GM18867 (cell line): ENCODE measurements around the gene USP48.
"Not testable (repeated sequence)": the region's sequence is repeated elsewhere in the genome, so short reads cannot be mapped to it uniquely, and the experiment has no call there.

Source experiments
- ATAC-seq: cut with Tn5 transposase; IDR thresholded peaks from one replicate; pipeline ENCODE4 v1.9.1; 2021; ENCODE audit warnings: mild to moderate bottlenecking, moderate library complexity; ENCODE audit not compliant: unreplicated experiment

The USP48 gene

DNA sequence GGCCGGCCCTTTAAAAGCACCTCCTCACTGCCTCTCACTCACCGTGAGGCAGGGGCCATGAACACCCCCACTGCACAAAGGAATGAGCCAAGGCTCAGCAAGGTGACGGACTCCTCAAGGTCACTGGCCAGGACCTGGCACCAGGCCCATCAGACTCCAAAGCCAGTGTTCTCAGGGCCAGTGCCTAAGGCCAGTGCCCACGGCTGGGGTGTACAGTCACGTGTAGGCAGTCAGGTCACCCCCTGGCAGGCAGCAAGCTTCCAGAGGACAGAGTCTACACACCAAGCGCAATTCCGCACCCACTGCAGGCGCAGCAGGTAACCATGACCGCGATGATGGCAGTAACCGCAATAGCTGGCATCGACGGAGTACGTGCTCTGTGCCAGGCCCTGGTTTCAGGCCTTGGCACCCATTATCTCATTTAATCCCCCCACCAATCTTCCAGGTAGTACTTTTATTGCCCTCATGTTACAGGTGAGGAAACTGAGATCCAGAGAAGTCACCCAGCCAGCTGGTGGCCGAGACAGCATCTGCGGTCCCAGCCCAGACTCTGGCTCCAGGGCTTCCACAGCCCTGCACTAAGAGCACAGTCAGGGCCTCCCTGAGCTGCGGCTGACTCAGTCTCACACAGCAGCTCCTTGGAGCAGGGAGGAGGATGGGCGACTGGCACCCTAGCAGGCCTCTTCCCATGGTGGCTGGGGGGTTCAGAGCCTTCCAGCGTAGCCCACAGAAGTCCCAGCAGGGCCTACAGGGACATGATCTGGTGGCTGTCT, 140.8 kb downstream of the USP48 start:
- ATAC-seq = no peak

DNA sequence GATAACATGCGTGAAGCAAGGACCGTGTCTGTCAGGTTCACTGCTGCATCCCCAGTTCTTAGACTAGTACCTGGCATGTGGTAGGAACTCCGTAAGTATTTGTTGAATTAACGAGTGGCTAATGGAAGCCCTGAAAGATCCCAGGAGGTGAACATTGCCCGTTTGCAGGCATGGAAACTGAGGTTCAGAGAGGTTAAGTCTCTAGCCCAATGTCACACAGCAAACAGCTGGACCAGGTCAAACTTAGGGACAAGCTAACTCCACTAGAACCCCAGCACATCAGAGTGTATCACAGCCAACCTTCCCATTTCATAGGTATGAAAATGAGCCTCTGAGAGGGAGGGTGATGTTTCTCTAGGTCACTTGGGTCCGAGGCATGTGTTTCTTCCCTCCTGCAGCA, 141.4 kb downstream of the USP48 start:
- ATAC-seq = no peak

DNA sequence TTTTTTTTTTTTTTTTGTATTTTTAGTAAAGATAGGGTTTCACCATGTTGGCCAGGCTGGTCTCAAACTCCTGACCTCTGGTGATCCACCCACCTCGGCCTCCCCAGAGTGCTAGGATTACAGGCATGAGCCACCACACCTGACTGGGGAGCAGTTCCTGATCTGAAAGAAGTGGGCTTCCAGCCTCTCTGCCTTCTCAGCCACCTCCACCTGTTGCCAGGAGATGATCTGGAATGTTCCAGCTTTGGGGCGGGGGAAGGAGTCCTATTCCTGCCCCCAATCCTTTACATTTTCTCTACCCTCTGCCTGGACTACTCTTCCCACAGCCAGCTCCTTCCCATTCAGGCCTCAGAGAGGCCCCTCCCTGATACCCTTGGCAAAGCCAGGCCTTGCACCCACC, 141.9 kb downstream of the USP48 start:
- no peak for ATAC-seq

DNA sequence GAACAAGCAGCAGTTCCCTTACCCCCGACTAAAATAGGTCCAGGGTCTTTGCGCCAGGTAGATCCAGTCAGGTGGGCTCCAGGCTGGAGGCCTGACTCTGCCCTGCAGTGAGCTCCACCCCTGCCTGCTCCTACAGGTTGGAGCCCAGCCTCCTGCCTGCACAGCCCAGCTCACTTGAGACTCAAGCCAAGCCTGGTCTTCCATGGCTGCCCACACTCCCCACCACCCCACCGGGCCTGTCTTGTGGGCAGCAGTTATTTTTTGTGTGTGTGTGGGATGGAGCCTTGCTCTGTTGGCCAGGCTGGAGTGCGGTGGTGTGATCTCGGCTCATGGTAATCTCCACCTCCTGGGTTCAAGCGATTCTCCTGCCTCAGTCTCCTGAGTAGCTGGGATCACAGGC, 142.3 kb downstream of the USP48 start:
- no peak for ATAC-seq

DNA sequence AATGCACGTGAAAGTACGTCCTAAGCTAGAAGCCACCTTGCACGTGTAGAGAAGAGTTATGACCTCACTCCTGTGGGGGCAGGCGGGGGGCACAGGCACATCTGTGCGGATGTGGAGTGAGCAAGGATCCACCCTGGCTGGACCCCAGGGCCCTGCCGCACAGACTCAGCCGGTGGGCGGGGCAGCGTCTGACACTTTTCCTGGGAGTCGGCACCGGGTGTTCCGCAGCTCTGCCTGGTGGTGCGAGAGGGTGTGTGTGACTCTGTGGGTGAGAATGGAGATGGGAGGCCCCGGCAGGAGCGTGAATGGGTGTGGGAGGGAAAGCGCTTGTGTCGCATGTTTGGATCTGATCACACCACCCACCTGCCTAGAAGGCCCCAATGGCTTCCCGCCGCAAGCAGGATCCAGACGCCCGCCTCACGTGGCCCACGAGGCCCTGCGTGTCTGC, 143.3 kb downstream of the USP48 start:
- no peak for ATAC-seq

DNA sequence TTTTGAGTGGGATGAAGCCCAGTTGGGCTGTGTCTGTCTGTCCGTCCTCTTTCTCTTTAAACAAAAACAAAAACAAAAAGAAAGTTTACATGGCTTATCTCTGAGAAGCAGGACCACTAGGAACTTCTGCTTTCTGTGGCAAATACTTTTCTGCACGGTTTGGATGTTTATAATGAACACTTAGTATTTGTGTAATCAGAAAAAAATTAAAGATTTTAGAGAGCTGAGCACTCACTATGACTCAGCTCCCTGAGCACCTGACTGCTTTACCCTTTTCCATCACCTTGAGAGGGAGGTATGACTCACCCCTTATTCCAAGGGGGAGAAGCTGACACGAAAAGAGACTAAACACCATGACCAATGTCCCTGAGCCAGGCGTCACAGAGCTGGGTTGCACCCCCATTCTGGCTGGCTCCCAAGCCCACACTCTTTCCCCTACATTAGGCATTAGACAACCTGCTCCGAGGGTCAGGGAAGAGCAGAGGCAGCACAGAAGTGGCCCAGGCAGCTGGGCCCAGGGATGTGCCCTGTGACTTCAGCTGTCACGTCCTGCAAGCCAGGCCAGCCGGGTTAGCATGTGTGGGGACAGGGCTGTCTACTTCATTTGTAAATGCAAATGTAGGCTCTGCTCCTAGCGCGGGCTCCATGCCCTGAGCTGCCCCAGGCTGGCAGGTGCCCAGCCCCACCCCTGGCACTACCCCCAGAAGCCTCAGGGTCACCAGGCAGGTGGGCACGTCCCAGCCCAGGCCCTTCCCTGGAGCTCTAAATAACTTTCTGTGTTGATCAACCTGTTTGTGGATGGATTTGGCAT, 144.2 kb downstream of the USP48 start:
- no peak for ATAC-seq

DNA sequence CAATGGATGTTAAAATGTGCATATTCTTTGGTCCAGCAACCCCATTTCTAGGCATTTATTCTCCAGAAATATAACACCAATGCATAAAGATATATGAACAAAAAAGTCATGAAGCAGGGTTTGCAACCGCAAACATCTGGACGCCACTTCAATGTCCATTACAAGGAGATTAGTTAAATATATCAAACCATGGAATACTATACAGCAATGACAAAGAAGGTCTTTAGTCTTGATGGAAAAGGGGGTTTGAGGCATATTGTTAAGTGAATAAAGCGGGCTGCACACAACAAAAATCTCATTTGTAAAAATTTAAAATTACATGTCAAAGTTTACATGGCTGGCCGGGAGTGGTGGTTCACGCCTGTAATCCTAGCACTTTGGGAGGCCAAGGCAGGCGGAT, 145.4 kb downstream of the USP48 start:
- ATAC-seq = no peak

DNA sequence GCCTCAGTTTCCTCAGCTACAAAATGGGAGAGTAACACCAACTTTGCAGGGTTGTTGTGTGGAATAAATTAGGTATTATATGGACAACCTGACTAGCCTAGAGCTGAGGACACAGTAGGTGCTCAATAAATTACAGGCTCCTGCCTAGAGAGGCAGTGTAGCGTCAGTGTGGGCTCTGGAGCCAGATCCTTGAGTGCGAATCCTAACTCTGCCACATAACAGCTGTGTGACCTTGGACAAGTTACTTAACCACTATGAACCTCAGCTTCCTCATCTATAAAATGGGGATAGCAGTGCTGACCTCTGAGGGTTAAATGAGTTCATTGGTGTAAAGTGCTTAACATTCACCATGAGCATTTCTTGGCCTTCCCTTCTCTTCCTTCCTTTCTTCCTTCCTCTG, 146.9 kb downstream of the USP48 start:
- no peak for ATAC-seq

DNA sequence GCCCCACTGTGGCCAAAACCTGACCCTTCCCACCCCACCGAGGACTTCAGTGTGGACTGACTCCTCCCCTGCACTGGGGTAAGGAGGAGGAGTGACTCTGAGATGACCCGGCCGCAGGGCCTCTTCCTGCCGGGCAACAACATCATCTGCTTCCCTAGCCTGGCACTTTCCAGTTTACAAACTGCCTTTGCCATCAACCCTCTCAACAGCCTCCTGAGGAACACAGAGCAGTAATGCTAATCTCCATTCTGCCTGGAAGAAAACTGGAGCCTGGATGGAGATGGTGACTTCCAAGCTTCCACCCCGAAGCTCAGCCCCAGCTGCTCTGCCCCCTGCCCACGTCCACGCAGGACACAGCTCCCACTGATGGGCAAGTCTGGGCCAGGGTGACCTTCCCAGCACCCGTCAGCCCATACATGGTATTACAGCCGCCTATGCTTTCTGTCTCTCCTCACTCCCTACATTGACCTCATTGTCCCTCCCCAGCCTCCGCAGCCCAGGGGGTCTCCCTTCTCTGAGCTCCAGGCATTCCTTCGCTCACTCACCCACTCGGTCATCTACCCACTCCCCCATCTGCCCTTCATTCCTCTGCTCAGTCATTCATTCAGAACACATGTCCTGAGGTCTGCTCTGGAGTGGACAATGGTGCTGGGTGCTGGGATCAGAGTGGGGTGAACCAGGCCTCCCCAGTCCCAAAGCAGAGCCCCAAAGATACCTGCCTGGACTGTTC, 148.0 kb downstream of the USP48 start:
- ATAC-seq = no peak

DNA sequence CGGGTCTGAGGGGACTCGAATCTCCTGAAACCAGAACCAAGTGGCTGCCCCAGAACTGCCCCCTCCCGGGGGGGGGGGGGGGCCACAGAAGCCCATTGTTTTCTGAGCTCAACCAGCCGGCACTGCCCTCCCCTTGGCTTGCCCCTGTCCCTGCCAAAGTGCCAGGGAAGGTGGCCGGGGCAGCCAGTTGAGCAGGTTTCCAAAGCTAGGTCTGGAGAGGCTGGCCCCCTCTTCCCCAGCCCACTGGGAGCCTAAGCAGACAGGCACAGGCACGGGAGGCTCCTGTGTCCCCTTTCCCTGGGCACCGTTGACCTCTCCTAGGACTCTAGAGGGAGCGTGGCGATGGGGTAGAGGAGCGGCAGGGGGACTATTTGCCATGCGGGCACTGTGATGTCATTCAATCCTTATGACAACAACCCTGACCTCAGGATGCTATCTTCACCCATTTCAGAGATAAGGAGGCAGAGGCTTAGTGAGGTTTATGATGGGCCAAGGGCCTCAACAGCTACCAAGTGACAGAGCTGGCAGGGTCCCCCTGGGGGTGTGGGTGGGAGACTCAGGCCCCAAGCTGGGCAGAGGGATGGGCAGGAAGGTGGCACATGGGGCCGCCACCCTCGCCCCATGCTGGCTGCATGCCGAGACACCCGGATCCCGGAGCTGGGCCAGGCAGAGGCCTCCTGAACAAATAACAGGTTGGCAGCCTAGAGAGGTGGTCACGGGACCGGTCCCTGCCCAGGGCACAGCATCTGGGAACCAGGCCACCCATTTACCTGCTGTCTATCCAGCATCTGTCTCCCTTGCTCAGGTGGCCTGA, 148.8 kb downstream of the USP48 start:
- ATAC-seq = no peak

DNA sequence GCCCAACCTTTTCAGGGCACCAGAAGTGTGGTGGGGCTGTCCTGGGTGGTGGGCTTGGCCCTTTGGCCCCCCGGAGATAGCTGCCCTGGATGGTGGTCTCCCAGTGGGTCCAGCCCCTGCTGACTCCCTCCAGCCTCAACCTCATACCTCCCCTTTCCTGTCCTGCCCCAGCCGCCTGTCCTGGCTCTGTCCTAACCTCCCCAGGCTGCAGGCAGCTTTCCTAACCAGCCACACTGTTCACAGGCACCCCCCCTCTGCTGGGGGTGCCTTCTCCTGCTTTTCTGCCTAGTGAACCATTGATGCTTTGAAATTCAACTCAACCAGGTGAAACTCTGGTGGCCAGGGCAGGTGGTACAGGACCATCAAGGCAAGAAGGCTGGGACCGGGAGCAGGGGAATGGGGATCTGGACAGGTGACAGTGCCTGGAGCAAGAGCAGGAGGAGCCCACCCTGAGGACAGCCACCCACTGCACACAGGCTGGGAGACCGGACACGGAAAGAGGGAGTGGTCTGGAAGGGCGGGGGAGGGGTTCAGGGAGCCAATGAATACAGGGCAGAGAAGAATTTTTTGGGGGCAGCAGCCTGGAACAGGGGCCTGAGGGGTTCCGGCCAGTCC, 149.7 kb downstream of the USP48 start:
- no peak for ATAC-seq

DNA sequence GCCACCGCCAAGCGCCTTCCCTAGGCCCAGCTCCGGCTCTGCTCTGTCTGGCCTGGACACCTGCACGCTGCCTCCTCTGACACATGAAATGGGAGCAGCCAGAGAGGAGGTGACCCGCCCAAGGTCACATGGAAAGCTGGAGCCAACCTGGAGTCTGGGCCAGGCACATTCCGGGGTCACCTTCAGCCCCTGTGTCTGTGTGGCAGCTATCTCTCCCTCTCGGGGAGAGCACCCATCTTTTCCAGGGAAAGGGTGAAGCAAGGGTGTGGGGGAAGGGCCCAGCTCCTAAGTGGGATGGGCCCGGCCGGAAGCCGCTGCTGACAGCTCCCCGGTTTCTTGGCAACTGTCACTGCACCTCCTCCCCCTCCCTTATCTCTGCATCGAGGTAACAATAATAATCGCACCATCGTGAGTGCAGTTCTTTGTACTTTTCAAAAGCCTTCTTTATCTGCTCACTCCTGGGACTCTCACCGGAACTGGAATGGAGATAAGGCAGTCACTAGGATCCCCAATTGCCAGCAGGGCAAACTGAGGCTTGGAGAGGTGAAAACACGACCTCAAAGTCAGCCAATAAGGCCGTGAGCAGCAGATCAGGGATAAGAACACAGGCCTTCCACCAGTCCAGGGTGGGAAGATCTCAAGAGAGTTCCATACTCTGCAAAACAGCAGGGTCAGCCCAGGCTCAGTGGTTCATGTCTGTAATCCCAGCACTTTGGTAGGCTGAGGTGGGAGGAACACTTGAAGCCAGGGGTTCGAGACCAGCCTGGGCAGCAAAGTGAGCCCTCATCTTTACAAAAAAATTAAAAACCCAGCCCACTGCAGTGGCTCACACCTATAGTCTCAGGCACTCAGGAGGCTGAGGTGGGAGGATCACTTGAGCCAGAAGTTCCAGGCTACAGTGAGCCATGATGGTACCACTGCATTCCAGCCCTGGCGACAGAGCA, 150.7 kb downstream of the USP48 start:
- no peak for ATAC-seq

DNA sequence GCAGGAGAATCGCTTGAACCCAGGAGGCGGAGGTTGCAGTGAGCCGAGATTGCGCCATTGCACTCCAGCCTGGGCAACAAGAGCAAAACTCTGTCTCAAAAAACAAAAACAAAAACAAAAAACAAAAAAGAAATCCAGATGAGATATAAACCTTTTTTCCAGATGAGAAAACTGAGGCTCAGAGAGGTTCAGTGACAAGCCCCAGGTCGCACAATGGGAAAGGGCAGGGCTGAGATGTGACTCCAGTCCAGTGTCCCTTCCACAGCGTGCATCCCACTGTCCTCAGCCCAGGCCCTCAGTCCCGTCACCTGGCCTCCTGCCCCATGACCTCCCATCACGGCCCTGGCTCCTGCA, 151.4 kb downstream of the USP48 start:
- ATAC-seq = not testable (repeated sequence)

DNA sequence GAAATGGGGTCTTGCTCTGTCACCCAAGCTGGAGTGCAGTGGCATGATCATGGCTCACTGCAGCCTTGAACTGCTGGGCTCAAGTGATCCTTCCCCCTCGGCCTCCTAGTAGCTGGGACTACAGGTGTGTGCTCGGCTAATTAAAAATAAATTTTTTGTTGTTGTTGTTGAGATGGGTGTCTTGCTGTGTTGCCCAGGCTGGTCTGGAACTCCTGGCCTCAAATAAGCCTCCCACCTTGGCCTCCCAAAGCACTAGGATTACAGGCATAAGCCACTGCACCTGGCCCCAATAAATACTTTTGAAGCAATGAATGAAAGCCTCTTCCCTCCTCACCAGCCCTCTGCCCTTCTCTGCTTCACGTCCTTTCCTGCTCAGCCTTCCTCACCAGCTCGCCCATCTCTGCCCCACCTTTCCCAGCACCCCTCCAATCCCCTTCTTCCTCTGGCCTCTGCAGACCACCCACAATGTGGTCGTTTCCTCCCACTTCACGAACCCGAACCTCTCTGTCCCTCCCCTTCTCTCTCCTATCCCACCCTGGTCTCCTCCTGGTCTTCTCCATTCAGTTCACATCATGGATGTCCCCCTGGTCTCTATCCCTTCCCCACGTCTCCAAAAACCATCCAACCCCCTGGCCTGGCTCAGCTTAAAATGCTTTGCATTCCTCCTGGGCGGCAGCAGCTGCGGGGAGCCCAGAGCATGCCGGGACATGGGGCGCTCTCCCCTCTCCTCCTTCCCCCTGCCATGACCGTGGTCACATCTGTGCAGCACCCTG, 152.2 kb downstream of the USP48 start:
- no peak for ATAC-seq

DNA sequence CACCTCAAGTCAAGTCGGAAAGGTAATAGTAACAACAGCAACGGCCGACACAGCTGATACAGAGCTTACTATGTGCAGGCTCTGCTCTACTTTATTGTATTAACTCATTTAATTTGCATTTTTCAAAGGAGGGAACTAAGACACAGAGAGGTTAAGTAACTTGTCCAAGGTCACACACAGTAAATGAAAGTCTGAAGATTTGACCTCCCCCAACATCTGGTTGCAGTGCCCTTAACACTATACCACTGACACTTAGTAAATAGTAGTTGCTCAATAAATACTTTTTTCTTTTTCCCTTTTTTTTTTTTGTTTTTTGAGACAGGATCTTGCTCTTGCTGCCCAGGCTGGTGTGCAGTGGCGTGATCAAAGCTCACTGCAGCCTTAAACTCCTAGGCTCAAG, 153.0 kb downstream of the USP48 start:
- no peak for ATAC-seq

DNA sequence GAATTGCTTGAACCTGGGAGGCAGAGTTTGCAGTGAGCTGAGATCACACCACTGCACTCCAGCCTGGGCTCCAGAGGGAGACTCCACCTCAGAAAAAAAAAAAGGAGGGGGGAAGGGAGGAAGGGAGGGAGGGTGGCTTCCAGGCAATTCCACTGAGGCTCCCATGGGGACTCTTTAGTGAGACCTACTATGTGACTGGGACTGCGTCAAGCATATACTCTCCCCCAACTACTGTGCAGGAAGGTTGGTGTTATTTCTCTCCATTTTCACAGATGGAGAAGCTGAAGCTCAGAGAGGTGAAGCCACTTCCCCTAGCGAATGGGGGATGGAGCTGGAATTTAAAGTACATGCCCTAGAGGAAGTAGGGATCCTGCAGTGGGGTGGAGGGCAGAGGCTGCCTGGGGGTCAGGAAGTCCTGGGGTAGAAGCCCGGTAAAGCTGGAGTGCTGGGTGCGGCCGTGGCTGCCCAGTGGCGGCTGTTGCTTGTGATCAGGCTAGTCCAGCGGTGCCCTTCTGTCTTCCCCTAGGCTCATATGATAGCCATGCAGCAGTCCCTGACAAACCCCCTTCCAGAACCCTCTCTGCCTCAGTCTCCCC, 154.1 kb downstream of the USP48 start:
- no peak for ATAC-seq
